HCT116 (cell line): ENCODE results near the gene ABCA1. TPM values are rescaled to one million over a fixed set of nuclear protein-coding genes. Genes with fewer than 3 reads are reported as not detected.

Source experiments
- ATAC-seq: fragments of 200-7000 bp; cut with Tn5 transposase; 2 replicates; pipeline ENCODE4 v1.9.1; 2020; ENCODE audit warnings: mild to moderate bottlenecking, moderate library complexity
- BruUV-seq: library from RNA; stranded (reverse); fragments of 400-500 nt; replicated peaks from 2 replicates; lab custom pipeline; 2021; lab: Mats Ljungman, UMichigan
- CTCF ChIA-PET: fragments of 300-600 bp; sonication (Branson Sonifier 250); formaldehyde crosslinking; loops from one replicate; lab custom pipeline; 2021; ENCODE audit warnings: antibody characterized with exemption; lab: Charles Lee
- POLR2A ChIA-PET: fragments of 300-600, 350-600 bp; sonication (Branson Sonifier 250); formaldehyde crosslinking; loops from one replicate; lab custom pipeline; 2021; ENCODE audit warnings: antibody characterized with exemption; lab: Charles Lee
- RAD21 ChIA-PET, 2 experiments: fragments of 300-600 bp; sonication (Branson Sonifier 250); formaldehyde crosslinking; loops; one replicate each; lab custom pipeline; 2023; ENCODE audit warnings: low total read pairs in 2 of 2; ENCODE audit not compliant: uncharacterized antibody in 2 of 2, unreplicated experiment in 2 of 2, low non-redundant PET in 1 of 2; lab: Charles Lee
- DNase-seq: peaks from one replicate; pipeline ENCODE4 v3.0.0-alpha.2; 2010; ENCODE audit warnings: low read depth, low spot score
- H2AFZ ChIP-seq: fragments of 200-600 bp; shearing (Covaris generic), sonication (generic); 2 replicates; pipeline ENCODE4 v1.6.1; 2017; ENCODE audit warnings: low read depth, mixed run types, mixed read lengths, antibody characterized with exemption, low read length; ENCODE audit not compliant: poor library complexity, severe bottlenecking
- H3K27ac ChIP-seq: 2 replicates; pipeline ENCODE4 v1.5.1; 2012; ENCODE audit warnings: low read depth, low read length
- H3K27me3 ChIP-seq: fragments of 200-600 bp; sonication (generic); 2 replicates; pipeline ENCODE4 v1.6.1; 2016; ENCODE audit warnings: mixed run types, low read length, mixed read lengths; ENCODE audit not compliant: insufficient read depth
- H3K36me3 ChIP-seq, 2 experiments: fragments of 200-500 bp in 1 of 2; fragments of 200-600 bp in 1 of 2; sonication (Bioruptor generic) in 1 of 2; sonication (generic) in 1 of 2; 2 replicates each; pipeline versions ENCODE4 v1.5.1 to v1.6.1; 2014 to 2016; ENCODE audit warnings: low read length in 2 of 2, inconsistent platforms in 1 of 2, mixed read lengths in 1 of 2, mixed run types in 1 of 2; ENCODE audit not compliant: insufficient read depth in 2 of 2, control insufficient read depth in 1 of 2
- H3K4me1 ChIP-seq, 2 experiments: fragments of 200-600 bp in 1 of 2; sonication (generic) in 1 of 2; 2 replicates each; pipeline versions ENCODE4 v1.5.1 to v1.6.1; 2012 to 2017; ENCODE audit warnings: low read length in 2 of 2, inconsistent platforms in 1 of 2, mild to moderate bottlenecking in 1 of 2, mixed read lengths in 1 of 2, mixed run types in 1 of 2, moderate library complexity in 1 of 2; ENCODE audit not compliant: insufficient read depth in 2 of 2, control insufficient read depth in 1 of 2
- H3K4me2 ChIP-seq: fragments of 200-600 bp; sonication (generic); 2 replicates; pipeline ENCODE4 v1.6.1; 2017; ENCODE audit warnings: mixed run types, low read length, mixed read lengths
- H3K4me3 ChIP-seq, 2 experiments: fragments of 200-600 bp in 1 of 2; sonication (generic) in 1 of 2; replicated peaks in 1 of 2; 2 replicates each; pipeline ENCODE4 v1.5.1; 2011 to 2016; ENCODE audit warnings: low read length in 2 of 2, control low read depth in 1 of 2, low read depth in 1 of 2, mild to moderate bottlenecking in 1 of 2, mixed read lengths in 1 of 2, mixed run types in 1 of 2
- H3K79me2 ChIP-seq: fragments of 200-600 bp; sonication (generic); 2 replicates; pipeline ENCODE4 v1.6.1; 2017; ENCODE audit warnings: mild to moderate bottlenecking, mixed run types, low read length, moderate library complexity, mixed read lengths; ENCODE audit not compliant: insufficient read depth
- H3K9ac ChIP-seq: fragments of 200-600 bp; sonication (generic); 2 replicates; pipeline ENCODE4 v1.6.1; 2016; ENCODE audit warnings: low read length, mixed read lengths
- H3K9me2 ChIP-seq: fragments of 200-600 bp; sonication (generic), shearing (Covaris generic); 2 replicates; pipeline ENCODE4 v1.6.1; 2017; ENCODE audit warnings: mixed run types, mild to moderate bottlenecking, moderate library complexity; ENCODE audit not compliant: insufficient read depth
- H3K9me3 ChIP-seq, 2 experiments: fragments of 200-500 bp in 1 of 2; fragments of 200-600 bp in 1 of 2; sonication (Bioruptor generic) in 1 of 2; sonication (generic) in 1 of 2; 2 replicates each; pipeline ENCODE4 v1.6.1; 2014 to 2017; ENCODE audit warnings: low read length in 2 of 2, mixed read lengths in 2 of 2, inconsistent platforms in 1 of 2, low read depth in 1 of 2, mild to moderate bottlenecking in 1 of 2, mixed run types in 1 of 2, moderate library complexity in 1 of 2; ENCODE audit not compliant: control insufficient read depth in 1 of 2, insufficient read depth in 1 of 2
- H4K20me1 ChIP-seq: fragments of 200-600 bp; sonication (generic), shearing (Covaris generic); 2 replicates; pipeline ENCODE4 v1.6.1; 2017; ENCODE audit warnings: mixed run types, mild to moderate bottlenecking, moderate library complexity; ENCODE audit not compliant: insufficient read depth
- ATF3 ChIP-seq: IDR thresholded peaks from 2 replicates; pipeline ENCODE4 v1.6.1; 2012
- ELF1 ChIP-seq: IDR thresholded peaks from 2 replicates; pipeline ENCODE4 v1.6.1; 2012; ENCODE audit warnings: low read depth, borderline replicate concordance
- EZH2 ChIP-seq: fragments of 200-600 bp; sonication (generic); IDR thresholded peaks from 2 replicates; pipeline ENCODE4 v1.6.1; 2017; ENCODE audit warnings: antibody characterized with exemption, mixed run types
- EZH2phosphoT487 ChIP-seq: fragments of 200-600 bp; IDR thresholded peaks from 2 replicates; pipeline ENCODE4 v1.6.1; 2018; ENCODE audit warnings: antibody characterized with exemption, borderline replicate concordance
- FOSL1 ChIP-seq: IDR thresholded peaks from 2 replicates; pipeline ENCODE4 v1.6.1; 2012; ENCODE audit warnings: low read depth
- POLR2A ChIP-seq: IDR thresholded peaks from 2 replicates; pipeline ENCODE4 v1.7.0; 2011; ENCODE audit warnings: borderline replicate concordance; ENCODE audit not compliant: insufficient read depth, insufficient read length; ENCODE audit errors: extremely low read depth
- REST ChIP-seq: IDR thresholded peaks from 2 replicates; pipeline ENCODE4 v1.6.1; 2012; ENCODE audit warnings: low read depth
- SP1 ChIP-seq: IDR thresholded peaks from 2 replicates; pipeline ENCODE4 v1.6.1; 2012; ENCODE audit warnings: low read depth
- SRF ChIP-seq: IDR thresholded peaks from 2 replicates; pipeline ENCODE4 v1.6.1; 2012; ENCODE audit warnings: low read depth
- YY1 ChIP-seq: IDR thresholded peaks from 2 replicates; pipeline ENCODE4 v1.6.1; 2011; ENCODE audit warnings: low read length, low read depth, moderate library complexity, mild to moderate bottlenecking; ENCODE audit not compliant: insufficient replicate concordance; ENCODE audit errors: extremely low read depth
- ZBTB33 ChIP-seq: IDR thresholded peaks from 2 replicates; pipeline ENCODE4 v1.6.1; 2011; ENCODE audit warnings: mild to moderate bottlenecking, low read length, moderate library complexity; ENCODE audit not compliant: insufficient replicate concordance; ENCODE audit errors: extremely low read depth
- ZFX ChIP-seq: fragments of 450-650 bp; IDR thresholded peaks from 2 replicates; pipeline ENCODE4 v1.6.1; 2017
- ZNF274 ChIP-seq: fragments of 200-500 bp; sonication (Bioruptor generic); IDR thresholded peaks from 2 replicates; pipeline ENCODE4 v1.6.1; 2014; ENCODE audit warnings: mild to moderate bottlenecking, low read depth, low read length, inconsistent platforms
- intact Hi-C: fragments of 100-400 bp; cut with micrococcal nuclease; formaldehyde crosslinking; loops from 2 replicates; pipeline ENCODE4 v1.10.0; 2022
- total RNA-seq: library from RNA; stranded (reverse); gene quantifications from one replicate; pipeline ENCODE4 v1.2.1, GENCODE V29; 2021; ENCODE audit not compliant: unreplicated experiment

Gene ABCA1
- total RNA-seq, 1 experiment from 2014 or later = 0.89 TPM

- ChIA-PET RAD21 (no interaction called here), CTCF (no interaction called here), POLR2A (no interaction called here)
- Histone ChIP-seq H3K4me3 (no peak overlapping the region), H3K27me3 (0 out of 2 replicates have a peak, but pooled peaks cover 4% of the 10 kb centered on the region), H2AFZ (no peak overlapping the region), H3K9me2 (no peaks in the 10 kb centered on the region), H3K27ac (no peak overlapping the region), H4K20me1 (no peaks in the 10 kb centered on the region), H3K9ac (no peak overlapping the region), H3K4me1 (no peaks in the 10 kb centered on the region), H3K36me3 (no peaks in the 10 kb centered on the region), H3K79me2 (no peaks in the 10 kb centered on the region), H3K9me3 (no peaks in the 10 kb centered on the region), H3K4me2 (no peak overlapping the region)
- TF ChIP-seq SP1 (no peak), YY1 (no peak)
- BruUV-seq = no TSS peak
- intact Hi-C loops = no loop called here
- DNase-seq (no peak), ATAC-seq (no peak)
These were observed 153.0 kb downstream of the ABCA1 start for GRCh38 chr9:104774831-104775573.

GRCh38 chr9:104774132-104774531 is 153.8 kb downstream of the ABCA1 start:
- H3K4me1 ChIP-seq = no peaks in the 10 kb centered on the region
- TF ChIP-seq REST (no peak), ZNF274 (no peak), EZH2phosphoT487 (no peak), FOSL1 (no peak), ATF3 (no peak), EZH2 (no peak), SRF (no peak), POLR2A (no peak), ZFX (no peak), ZBTB33 (no peak), ELF1 (no peak)
- intact Hi-C loops = no loop called here
- H3K9me3 ChIP-seq = no peaks in the 10 kb centered on the region
- CTCF ChIA-PET = no interaction called here
- H3K27me3 ChIP-seq = 0 out of 2 replicates have a peak, but pooled peaks cover 4% of the 10 kb centered on the region
- RAD21 ChIA-PET = no interaction called here
- no peaks in the 10 kb centered on the region for H3K9me2 ChIP-seq
- H2AFZ ChIP-seq = no peak overlapping the region
- H4K20me1 ChIP-seq = no peaks in the 10 kb centered on the region
- no peaks in the 10 kb centered on the region for H3K36me3 ChIP-seq
- H3K4me3 ChIP-seq = no peak overlapping the region
- H3K4me2 ChIP-seq = no peak overlapping the region
- H3K27ac ChIP-seq = no peak overlapping the region
- BruUV-seq = no TSS peak
- H3K9ac ChIP-seq = no peak overlapping the region
- DNase-seq = no peak
- no peak for ATAC-seq
- no peaks in the 10 kb centered on the region for H3K79me2 ChIP-seq
- POLR2A ChIA-PET = no interaction called here
